ENCODE measurements around the gene C19orf53.

C19orf53 gene

DNA sequence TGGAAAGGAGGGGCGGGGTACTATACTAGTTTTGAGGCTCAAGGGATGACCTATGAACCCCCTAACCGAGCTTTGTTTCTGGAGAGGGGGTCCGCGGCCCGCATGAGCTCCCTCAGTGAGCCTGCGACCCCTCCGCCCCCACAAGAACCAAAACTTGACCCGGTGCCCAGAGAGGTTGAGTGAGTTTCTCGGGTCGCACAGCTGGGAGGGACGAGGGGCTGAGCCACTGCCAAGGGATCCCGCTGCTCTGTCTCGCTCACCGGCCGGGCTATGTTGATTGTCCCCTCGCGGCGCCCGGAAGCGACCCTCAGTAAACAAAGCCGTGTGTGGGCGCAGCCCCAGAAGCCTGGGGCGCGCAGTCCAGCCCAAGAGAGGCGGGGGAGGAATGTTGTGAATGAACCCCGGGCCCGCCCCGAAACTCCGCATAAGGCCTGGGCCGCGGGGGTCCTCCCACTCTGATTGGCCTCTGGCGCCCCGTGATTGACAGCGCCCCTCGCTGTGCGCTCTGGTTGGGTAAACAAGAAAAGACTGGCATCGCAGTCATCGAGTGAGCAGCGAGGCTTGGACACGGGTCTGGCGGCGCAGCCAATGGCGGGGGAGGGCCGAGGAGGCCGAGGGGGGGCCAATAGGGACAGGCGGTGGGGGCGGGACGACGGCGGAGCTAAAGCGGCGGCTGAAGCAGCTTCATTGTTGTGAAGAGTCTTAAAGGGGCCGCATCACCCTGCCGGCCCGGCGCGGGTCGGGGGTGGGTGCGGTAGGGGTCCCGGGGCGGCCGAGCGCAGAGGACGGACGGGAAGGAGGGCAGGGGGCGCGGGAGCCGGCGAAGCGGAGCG lies 20.7 kb downstream of the C19orf53 start, which contains the start of gene ZSWIM4:
Gene ZSWIM4 (plus strand): TSS at position 687 of the 833 bp plus-strand sequence. CDS start 206 bp downstream, outside the sequence.
- peak; percentile 97 for DNase-seq (ENCODE audit: low read depth, low spot score)
- H3K9me3 ChIP-seq (ENCODE audit: low read depth, low read length), result no peaks in the 10 kb centered on the region
- peak within 1 kb of the TSS; percentile 82 for H3K9ac ChIP-seq (ENCODE audit: insufficient read length)
- 0 out of 2 replicates have a peak within 1 kb of the TSS, but pooled peaks have one; percentile 35 for H3K27ac ChIP-seq
- H3K4me3 ChIP-seq, result peak within 1 kb of the TSS; percentile 90
- H3K36me3 ChIP-seq (ENCODE audit: insufficient read depth, low read length), result no peaks in the 10 kb centered on the region
- TF ChIP-seq EZH2 (IDR thresholded peaks at IDR 0.05) (no peak), POLR2AphosphoS5 (IDR thresholded peaks at IDR 0.05; ENCODE audit: borderline replicate concordance, low read depth, low read length) (peak; percentile 44)

DNA sequence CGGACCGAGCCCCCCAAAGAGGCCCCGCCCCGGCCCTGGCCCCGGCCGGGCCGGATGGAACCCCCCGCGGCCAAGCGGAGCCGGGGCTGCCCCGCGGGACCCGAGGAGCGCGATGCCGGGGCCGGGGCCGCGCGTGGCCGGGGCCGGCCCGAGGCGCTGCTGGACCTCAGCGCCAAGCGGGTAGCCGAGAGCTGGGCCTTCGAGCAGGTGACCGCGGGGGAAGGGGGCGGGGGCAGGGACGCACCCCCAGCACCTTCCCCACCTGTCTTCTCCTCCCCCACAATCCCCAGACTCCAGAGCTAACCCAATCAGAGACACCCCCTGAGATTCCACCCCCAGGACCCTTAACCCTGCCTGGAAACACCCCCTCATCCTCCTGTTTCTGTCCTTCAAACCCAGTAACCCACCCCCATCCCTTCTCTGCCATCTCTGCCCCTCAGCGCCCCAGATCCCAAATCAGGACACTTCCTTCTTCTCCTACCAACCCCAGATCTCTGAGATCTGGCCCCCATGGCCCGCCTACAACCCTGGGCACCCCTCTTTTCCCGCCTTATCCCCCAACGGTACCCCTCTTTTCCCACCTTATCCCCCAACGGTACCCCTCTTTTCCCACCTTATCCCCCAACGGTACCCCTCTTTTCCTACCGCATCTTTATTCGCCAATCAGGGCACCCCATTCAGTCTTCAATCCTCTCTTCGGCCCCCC lies 21.5 kb downstream of the C19orf53 start:
- DNase-seq (ENCODE audit: low read depth, low spot score), result no peak
- peak overlapping the region; percentile 82 for H3K9ac ChIP-seq (ENCODE audit: insufficient read length)
- TF ChIP-seq EZH2 (IDR thresholded peaks at IDR 0.05) (no peak), POLR2AphosphoS5 (IDR thresholded peaks at IDR 0.05; ENCODE audit: borderline replicate concordance, low read depth, low read length) (no peak), FOXP2 (optimal IDR thresholded peaks at IDR 0.05; ENCODE audit: control extremely low read depth, extremely low read length, insufficient read depth) (no peak)

DNA sequence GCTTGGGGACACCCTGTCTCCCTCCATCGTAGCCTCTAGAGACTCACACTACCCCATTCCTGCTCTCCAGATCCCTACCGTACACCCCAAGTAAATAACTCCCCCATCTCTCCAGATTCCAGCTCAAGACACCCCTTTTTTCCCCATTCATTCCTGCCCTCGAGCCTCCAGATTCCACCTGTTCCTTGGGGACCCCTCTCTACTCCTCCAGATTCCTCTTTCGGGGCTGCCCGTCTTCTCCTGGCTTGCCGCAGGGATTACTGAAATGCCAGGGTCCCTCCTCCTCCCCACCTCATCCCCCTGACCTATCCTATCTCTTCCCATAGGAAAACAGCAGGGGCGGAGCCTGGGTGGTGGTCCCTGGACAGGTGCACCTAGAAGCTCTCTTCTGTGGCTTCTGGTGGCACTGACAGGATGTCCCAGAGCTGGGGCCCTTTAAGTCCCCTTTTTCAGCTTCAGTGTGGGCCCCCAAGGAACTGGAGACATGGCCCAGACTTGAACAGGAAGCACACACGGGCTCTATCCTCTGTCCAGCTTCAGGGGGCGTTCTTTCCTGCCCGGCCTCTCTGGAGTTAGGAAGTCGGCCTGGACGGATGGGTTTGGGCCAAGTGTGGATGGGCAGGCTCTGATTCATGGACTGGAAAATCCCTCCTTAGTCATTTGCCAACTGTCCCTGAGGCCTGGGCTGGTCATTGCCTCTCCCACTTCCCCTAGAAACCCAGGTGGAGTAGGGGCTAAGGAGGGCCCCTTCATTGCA lies 22.2 kb downstream of the C19orf53 start:
- Histone ChIP-seq H3K27ac (no peak overlapping the region), H3K9ac (ENCODE audit: insufficient read length) (peak overlapping the region; percentile 82), H3K9me3 (ENCODE audit: low read depth, low read length) (no peaks in the 10 kb centered on the region), H3K4me3 (peak overlapping the region; percentile 90), H3K36me3 (ENCODE audit: insufficient read depth, low read length) (no peaks in the 10 kb centered on the region)
- TF ChIP-seq FOXP2 (optimal IDR thresholded peaks at IDR 0.05; ENCODE audit: control extremely low read depth, extremely low read length, insufficient read depth), result no peak
- no peak for TF ChIP-seq POLR2AphosphoS5 (IDR thresholded peaks at IDR 0.05; ENCODE audit: borderline replicate concordance, low read depth, low read length)
- TF ChIP-seq EZH2 (IDR thresholded peaks at IDR 0.05), result no peak
- DNase-seq (ENCODE audit: low read depth, low spot score), result no peak

More for the DNA sequence above, 21.5 kb downstream of the C19orf53 start:
- Histone ChIP-seq H3K9me3 (ENCODE audit: low read depth, low read length) (no peaks in the 10 kb centered on the region), H3K36me3 (ENCODE audit: insufficient read depth, low read length) (no peaks in the 10 kb centered on the region), H3K27ac (no peak overlapping the region), H3K4me3 (peak overlapping the region; percentile 90)

DNA sequence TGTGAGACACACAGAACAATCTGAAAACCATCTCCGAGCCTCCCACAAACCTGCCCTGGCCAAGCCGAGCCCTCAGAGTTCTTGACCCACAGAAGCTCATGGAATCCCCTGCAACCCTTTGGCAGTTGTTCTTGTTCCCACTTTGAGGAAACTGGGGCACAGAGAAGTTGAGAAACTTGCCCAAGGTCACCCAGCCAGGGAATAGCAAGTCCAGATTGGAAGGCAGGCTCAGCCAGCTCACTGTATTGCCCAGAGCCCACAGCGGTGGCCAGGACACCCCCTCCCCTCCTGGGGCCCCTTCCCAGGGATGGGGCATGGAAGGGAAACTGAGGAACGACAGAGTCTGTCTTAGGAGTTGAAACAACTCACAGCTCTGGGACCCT lies 22.8 kb downstream of the C19orf53 start:
- Histone ChIP-seq H3K4me3 (no peak overlapping the region), H3K9me3 (ENCODE audit: low read depth, low read length) (no peaks in the 10 kb centered on the region), H3K9ac (ENCODE audit: insufficient read length) (no peak overlapping the region), H3K27ac (no peak overlapping the region), H3K36me3 (ENCODE audit: insufficient read depth, low read length) (no peaks in the 10 kb centered on the region)
- DNase-seq (ENCODE audit: low read depth, low spot score), result no peak
- TF ChIP-seq POLR2AphosphoS5 (IDR thresholded peaks at IDR 0.05; ENCODE audit: borderline replicate concordance, low read depth, low read length) (no peak), EZH2 (IDR thresholded peaks at IDR 0.05) (no peak), FOXP2 (optimal IDR thresholded peaks at IDR 0.05; ENCODE audit: control extremely low read depth, extremely low read length, insufficient read depth) (no peak)

DNA sequence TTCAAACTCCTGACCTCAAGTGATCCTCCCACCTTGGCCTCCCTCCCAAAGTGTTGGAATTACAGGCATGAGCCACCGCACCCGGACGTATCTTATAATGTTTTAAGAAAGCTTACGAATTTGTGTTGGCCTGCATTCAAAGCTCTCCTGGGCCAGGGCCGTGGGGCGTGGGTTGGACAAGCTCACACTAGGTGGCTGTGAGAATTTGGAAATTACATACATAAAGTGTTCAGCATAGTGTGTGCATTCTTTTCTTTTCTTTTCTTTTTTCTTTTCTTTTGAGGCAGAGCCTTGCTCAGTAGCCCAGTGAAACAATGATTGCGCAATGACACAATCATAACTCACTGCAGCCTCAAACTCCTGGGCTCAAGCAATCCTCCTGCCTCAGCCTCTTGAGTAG lies 23.6 kb downstream of the C19orf53 start:
- Histone ChIP-seq H3K4me3 (no peak overlapping the region), H3K36me3 (ENCODE audit: insufficient read depth, low read length) (no peaks in the 10 kb centered on the region), H3K9me3 (ENCODE audit: low read depth, low read length) (no peaks in the 10 kb centered on the region), H3K9ac (ENCODE audit: insufficient read length) (no peak overlapping the region), H3K27ac (no peak overlapping the region)
- TF ChIP-seq EZH2 (IDR thresholded peaks at IDR 0.05), result no peak
- no peak for TF ChIP-seq FOXP2 (optimal IDR thresholded peaks at IDR 0.05; ENCODE audit: control extremely low read depth, extremely low read length, insufficient read depth)
- no peak for TF ChIP-seq POLR2AphosphoS5 (IDR thresholded peaks at IDR 0.05; ENCODE audit: borderline replicate concordance, low read depth, low read length)
- no peak for DNase-seq (ENCODE audit: low read depth, low spot score)

DNA sequence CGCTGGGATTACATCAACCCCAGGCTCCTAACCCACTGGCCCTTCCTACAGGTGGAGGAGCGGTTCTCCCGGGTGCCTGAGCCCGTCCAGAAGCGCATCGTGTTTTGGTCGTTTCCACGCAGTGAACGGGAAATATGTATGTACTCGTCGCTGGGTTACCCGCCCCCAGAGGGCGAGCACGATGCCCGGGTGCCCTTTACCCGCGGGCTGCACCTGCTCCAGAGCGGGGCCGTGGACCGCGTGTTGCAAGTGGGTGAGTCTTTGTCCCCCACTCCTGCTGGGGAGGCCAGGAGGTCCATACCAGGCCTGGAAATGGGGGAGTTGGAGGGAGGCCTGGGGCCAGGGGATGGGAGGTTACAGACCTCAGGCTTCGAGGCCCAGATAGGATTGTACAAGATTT lies 25.4 kb downstream of the C19orf53 start:
- H3K4me3 ChIP-seq, result no peak overlapping the region
- no peak overlapping the region for H3K27ac ChIP-seq
- no peak for DNase-seq (ENCODE audit: low read depth, low spot score)
- H3K9me3 ChIP-seq (ENCODE audit: low read depth, low read length), result no peaks in the 10 kb centered on the region
- TF ChIP-seq FOXP2 (optimal IDR thresholded peaks at IDR 0.05; ENCODE audit: control extremely low read depth, extremely low read length, insufficient read depth) (no peak), POLR2AphosphoS5 (IDR thresholded peaks at IDR 0.05; ENCODE audit: borderline replicate concordance, low read depth, low read length) (no peak), EZH2 (IDR thresholded peaks at IDR 0.05) (no peak)
- no peaks in the 10 kb centered on the region for H3K36me3 ChIP-seq (ENCODE audit: insufficient read depth, low read length)
- H3K9ac ChIP-seq (ENCODE audit: insufficient read length), result no peak overlapping the region

DNA sequence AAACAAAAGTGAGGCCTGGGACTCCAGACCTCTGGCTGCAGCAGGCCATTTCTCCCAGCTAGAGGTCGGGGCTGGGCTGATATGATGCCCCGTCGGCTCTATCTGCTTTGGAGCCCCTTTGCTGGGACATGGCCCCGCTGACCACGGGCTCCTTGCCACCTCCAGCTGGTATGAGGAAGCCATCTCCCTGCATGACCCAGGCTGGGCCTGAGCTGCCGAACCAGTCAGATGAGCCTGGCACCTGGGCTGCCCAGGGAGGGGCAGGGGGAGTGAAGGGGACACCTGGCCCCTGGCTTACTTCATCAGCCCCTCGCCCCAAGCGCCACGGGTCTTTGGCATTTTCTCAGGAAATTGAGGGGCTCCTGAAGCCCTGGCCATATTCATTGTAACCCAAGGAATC lies 28.8 kb downstream of the C19orf53 start:
- Histone ChIP-seq H3K4me3 (no peak overlapping the region), H3K9me3 (ENCODE audit: low read depth, low read length) (no peaks in the 10 kb centered on the region), H3K27ac (no peak overlapping the region), H3K36me3 (ENCODE audit: insufficient read depth, low read length) (no peaks in the 10 kb centered on the region), H3K9ac (ENCODE audit: insufficient read length) (no peak overlapping the region)
- TF ChIP-seq EZH2 (IDR thresholded peaks at IDR 0.05), result no peak
- no peak for TF ChIP-seq POLR2AphosphoS5 (IDR thresholded peaks at IDR 0.05; ENCODE audit: borderline replicate concordance, low read depth, low read length)
- no peak for TF ChIP-seq FOXP2 (optimal IDR thresholded peaks at IDR 0.05; ENCODE audit: control extremely low read depth, extremely low read length, insufficient read depth)
- DNase-seq (ENCODE audit: low read depth, low spot score), result no peak

Data from SK-N-MC (cell line).